Caco-2 (cell line): ENCODE results near the gene SURF2. TPM values are rescaled to one million over a fixed set of nuclear protein-coding genes. Genes with fewer than 3 reads are reported as not detected.
"Not testable (repeated sequence)": the region's sequence is repeated elsewhere in the genome, so short reads cannot be mapped to it uniquely, and the experiment has no call there.

Experiments used
- BruUV-seq: library from RNA; stranded (reverse); fragments of 400-500 nt; replicated peaks from 2 replicates; lab custom pipeline; 2021; lab: Mats Ljungman, UMichigan
- CTCF ChIA-PET: fragments of 300-600 bp; sonication (Branson Sonifier 250); formaldehyde crosslinking; loops from one replicate; lab custom pipeline; 2022; ENCODE audit warnings: antibody characterized with exemption; lab: Charles Lee
- POLR2A ChIA-PET: fragments of 300-600 bp; sonication (Branson Sonifier 250); formaldehyde crosslinking; loops from one replicate; lab custom pipeline; 2022; ENCODE audit warnings: antibody characterized with exemption; lab: Charles Lee
- DNase-seq, 2 experiments: peaks; one replicate each; pipeline versions ENCODE4 v3.0.0 to v3.0.0-alpha.2; 2020 to 2022
- H3K27me3 ChIP-seq: replicated peaks from 2 replicates; pipeline ENCODE4 v1.6.0; 2011; ENCODE audit warnings: low read length; ENCODE audit not compliant: control insufficient read depth, insufficient read depth
- H3K36me3 ChIP-seq: 2 replicates; pipeline ENCODE4 v1.5.1; 2011; ENCODE audit warnings: low read length; ENCODE audit not compliant: control insufficient read depth, insufficient read depth
- H3K4me1 ChIP-seq: fragments of 250-450 bp; sonication (Bioruptor Pico); 2 replicates; pipeline ENCODE4 v1.5.1; 2020; ENCODE audit warnings: mild to moderate bottlenecking
- H3K4me3 ChIP-seq: 2 replicates; pipeline ENCODE4 v1.5.1; 2011; ENCODE audit warnings: low read depth, mild to moderate bottlenecking, control low read depth, low read length
- H3K9me3 ChIP-seq: fragments of 250-450 bp; sonication (Bioruptor Pico); 2 replicates; pipeline ENCODE4 v1.5.1; 2020; ENCODE audit warnings: mild to moderate bottlenecking, moderate library complexity
- H3K27ac Mint-ChIP-seq: one replicate; pipeline ENCODE4 v1.8.0; 2022; ENCODE audit warnings: mixed read lengths; ENCODE audit not compliant: unreplicated experiment
- H3K27me3 Mint-ChIP-seq: one replicate; pipeline ENCODE4 v1.8.0; 2022; ENCODE audit warnings: mixed read lengths; ENCODE audit not compliant: insufficient read depth, unreplicated experiment
- H3K36me3 Mint-ChIP-seq: one replicate; pipeline ENCODE4 v1.8.0; 2022; ENCODE audit warnings: mild to moderate bottlenecking, mixed read lengths; ENCODE audit not compliant: insufficient read depth, unreplicated experiment
- H3K4me1 Mint-ChIP-seq: one replicate; pipeline ENCODE4 v1.8.0; 2022; ENCODE audit warnings: low read depth, mixed read lengths; ENCODE audit not compliant: unreplicated experiment
- H3K4me3 Mint-ChIP-seq: one replicate; pipeline ENCODE4 v1.8.0; 2022; ENCODE audit warnings: mild to moderate bottlenecking, moderate library complexity, mixed read lengths; ENCODE audit not compliant: unreplicated experiment
- H3K9me3 Mint-ChIP-seq: one replicate; pipeline ENCODE4 v1.8.0; 2022; ENCODE audit warnings: mixed read lengths; ENCODE audit not compliant: unreplicated experiment
- intact Hi-C: fragments of 100-400 bp; cut with micrococcal nuclease; formaldehyde crosslinking; loops from one replicate; pipeline ENCODE4 v1.10.0; 2022; ENCODE audit not compliant: unreplicated experiment
- total RNA-seq: library from RNA; stranded (reverse); gene quantifications from 2 replicates; pipeline ENCODE4 v1.2.3, GENCODE V29; 2022
- TF ChIP-seq, protein P1 (sequence below), 2 experiments: fragments of 200-600 bp in 1 of 2; IDR thresholded peaks; 1 replicate in 1 of 2; 2 replicates in 1 of 2; pipeline versions ENCODE4 v1.5.1 to v1.8.0; 2011 to 2022; ENCODE audit warnings: antibody characterized with exemption in 1 of 2, control low read depth in 1 of 2, inconsistent platforms in 1 of 2, low read depth in 1 of 2, low read length in 1 of 2, mild to moderate bottlenecking in 1 of 2, moderate library complexity in 1 of 2; ENCODE audit not compliant: insufficient read depth in 1 of 2, severe bottlenecking in 1 of 2, unreplicated experiment in 1 of 2

Gene SURF2
- total RNA-seq, 1 experiment from 2014 or later, result 34.4 TPM

DNA sequence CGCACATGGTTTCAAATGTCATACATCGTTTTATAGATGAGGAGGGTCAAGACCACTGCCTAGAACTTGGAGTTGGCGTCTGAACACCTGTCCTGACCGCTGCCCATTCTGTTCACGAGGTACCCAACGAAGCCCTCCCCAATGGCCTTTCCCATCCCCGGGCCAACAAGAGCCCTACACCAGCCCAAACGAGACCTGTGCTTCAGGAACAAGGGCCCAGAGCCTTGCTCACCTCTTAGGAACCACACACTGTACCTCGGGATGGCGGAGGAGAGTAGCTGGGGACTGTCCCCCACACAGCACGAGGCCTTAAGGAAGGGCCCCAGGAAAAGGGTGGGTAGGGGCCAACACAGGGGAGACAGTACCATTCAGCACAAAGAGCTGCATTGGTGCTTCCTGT lies 23.3 kb upstream of the SURF2 start:
- H3K27me3 Mint-ChIP-seq, result no peaks in the 10 kb centered on the region

DNA sequence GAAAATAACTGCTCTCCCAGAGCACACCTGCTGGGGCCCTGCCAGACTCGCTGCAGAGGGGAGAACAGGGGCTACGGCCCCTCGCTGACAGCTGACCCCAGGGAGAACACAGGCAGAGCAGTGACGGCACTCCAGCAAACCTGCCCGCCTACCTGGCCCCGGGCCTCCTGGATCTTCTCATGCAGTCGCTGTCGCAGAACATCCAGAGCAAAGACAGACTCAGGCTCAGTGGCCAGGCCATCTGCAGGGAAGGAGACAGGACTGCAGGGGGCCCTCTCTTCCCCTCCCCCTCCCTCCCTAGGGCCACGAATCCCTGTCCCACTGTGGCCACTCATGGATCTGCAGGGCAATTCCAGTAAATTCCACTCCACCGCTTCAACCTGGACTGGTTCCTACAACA lies 22.8 kb upstream of the SURF2 start:
- ChIA-PET CTCF (interaction anchor here (4.4 kb wide), 1 partner anchor 146 kb away, joined by 20 read pairs; no protein-coding TSS in a partner anchor), POLR2A (interaction anchor here (0.5 kb wide), 1 partner anchor 285 kb away, joined by 3 read pairs; no protein-coding TSS in a partner anchor)
- Mint-ChIP-seq H3K4me1 (no peaks in the 10 kb centered on the region), H3K9me3 (no peaks in the 10 kb centered on the region), H3K36me3 (peaks cover 79% of the 10 kb centered on the region), H3K27me3 (no peaks in the 10 kb centered on the region), H3K4me3 (no peak overlapping the region), H3K27ac (no peak overlapping the region)
- intact Hi-C loops, result no loop called here
- Histone ChIP-seq H3K4me1 (peaks cover 6% of the 10 kb centered on the region; the same call in 1 of the 2 replicates), H3K9me3 (no peaks in the 10 kb centered on the region), H3K36me3 (peaks cover 13% of the 10 kb centered on the region), H3K27me3 (no peaks in the 10 kb centered on the region), H3K4me3 (no peak overlapping the region)
- peak in 1 of 2 experiments; percentile 26 for DNase-seq
- no TSS peak for BruUV-seq
- TF ChIP-seq, protein P1, sequence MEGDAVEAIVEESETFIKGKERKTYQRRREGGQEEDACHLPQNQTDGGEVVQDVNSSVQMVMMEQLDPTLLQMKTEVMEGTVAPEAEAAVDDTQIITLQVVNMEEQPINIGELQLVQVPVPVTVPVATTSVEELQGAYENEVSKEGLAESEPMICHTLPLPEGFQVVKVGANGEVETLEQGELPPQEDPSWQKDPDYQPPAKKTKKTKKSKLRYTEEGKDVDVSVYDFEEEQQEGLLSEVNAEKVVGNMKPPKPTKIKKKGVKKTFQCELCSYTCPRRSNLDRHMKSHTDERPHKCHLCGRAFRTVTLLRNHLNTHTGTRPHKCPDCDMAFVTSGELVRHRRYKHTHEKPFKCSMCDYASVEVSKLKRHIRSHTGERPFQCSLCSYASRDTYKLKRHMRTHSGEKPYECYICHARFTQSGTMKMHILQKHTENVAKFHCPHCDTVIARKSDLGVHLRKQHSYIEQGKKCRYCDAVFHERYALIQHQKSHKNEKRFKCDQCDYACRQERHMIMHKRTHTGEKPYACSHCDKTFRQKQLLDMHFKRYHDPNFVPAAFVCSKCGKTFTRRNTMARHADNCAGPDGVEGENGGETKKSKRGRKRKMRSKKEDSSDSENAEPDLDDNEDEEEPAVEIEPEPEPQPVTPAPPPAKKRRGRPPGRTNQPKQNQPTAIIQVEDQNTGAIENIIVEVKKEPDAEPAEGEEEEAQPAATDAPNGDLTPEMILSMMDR (IDR thresholded peaks at IDR 0.05; ENCODE audit: insufficient read depth in 1 of 2, low read depth in 1 of 2, low read length in 1 of 2, severe bottlenecking in 1 of 2, unreplicated experiment in 1 of 2), result no peak

More for the DNA sequence above, 23.3 kb upstream of the SURF2 start:
- no peaks in the 10 kb centered on the region for H3K9me3 Mint-ChIP-seq
- TF ChIP-seq, protein P1 (IDR thresholded peaks at IDR 0.05; ENCODE audit: insufficient read depth in 1 of 2, low read depth in 1 of 2, low read length in 1 of 2, severe bottlenecking in 1 of 2, unreplicated experiment in 1 of 2), result no peak
- Histone ChIP-seq H3K4me3 (no peak overlapping the region), H3K9me3 (no peaks in the 10 kb centered on the region), H3K27me3 (no peaks in the 10 kb centered on the region), H3K36me3 (peaks cover 13% of the 10 kb centered on the region), H3K4me1 (peaks cover 6% of the 10 kb centered on the region; the same call in 1 of the 2 replicates)
- H3K36me3 Mint-ChIP-seq, result peaks cover 83% of the 10 kb centered on the region
- DNase-seq, result no peak
- H3K27ac Mint-ChIP-seq, result no peak overlapping the region
- ChIA-PET POLR2A (interaction anchor here (0.5 kb wide), 1 partner anchor 285 kb away, joined by 3 read pairs; no protein-coding TSS in a partner anchor), CTCF (interaction anchor here (4.4 kb wide), 1 partner anchor 146 kb away, joined by 20 read pairs; no protein-coding TSS in a partner anchor)
- intact Hi-C loops, result no loop called here
- BruUV-seq, result no TSS peak
- no peak overlapping the region for H3K4me3 Mint-ChIP-seq
- no peaks in the 10 kb centered on the region for H3K4me1 Mint-ChIP-seq

DNA sequence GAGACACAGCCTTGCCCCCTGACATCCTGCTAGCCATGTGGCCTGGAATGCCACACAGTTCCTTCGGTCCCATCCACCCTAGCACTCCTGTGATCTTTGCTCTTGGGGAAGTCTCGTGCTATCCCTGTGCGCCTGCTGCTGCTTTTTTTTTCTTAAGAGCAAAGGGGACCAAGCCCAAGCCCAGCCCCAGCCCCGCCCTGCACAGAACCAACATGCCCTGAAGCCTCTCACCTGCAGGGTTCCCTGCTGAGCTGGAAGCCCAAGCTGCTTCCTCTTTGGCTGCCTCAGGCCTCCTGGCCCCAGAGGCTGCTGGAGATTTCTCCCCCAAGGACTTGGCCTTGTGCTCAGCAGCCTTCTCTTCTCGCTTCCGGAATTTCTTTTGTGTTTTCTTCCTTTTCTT lies 22.2 kb upstream of the SURF2 start:
- Histone ChIP-seq H3K36me3 (peaks cover 13% of the 10 kb centered on the region), H3K4me1 (peaks cover 6% of the 10 kb centered on the region; the same call in 1 of the 2 replicates), H3K9me3 (no peaks in the 10 kb centered on the region), H3K4me3 (no peak overlapping the region), H3K27me3 (no peaks in the 10 kb centered on the region)
- TF ChIP-seq, protein P1 (IDR thresholded peaks at IDR 0.05; ENCODE audit: insufficient read depth in 1 of 2, low read depth in 1 of 2, low read length in 1 of 2, severe bottlenecking in 1 of 2, unreplicated experiment in 1 of 2), result no peak
- ChIA-PET POLR2A (no interaction called here), CTCF (interaction anchor here (4.4 kb wide), 1 partner anchor 147 kb away, joined by 20 read pairs; no protein-coding TSS in a partner anchor)
- peak in 1 of 2 experiments; percentile 53 for DNase-seq
- no TSS peak for BruUV-seq
- Mint-ChIP-seq H3K36me3 (peaks cover 79% of the 10 kb centered on the region), H3K27ac (no peak overlapping the region), H3K4me3 (peak overlapping the region; percentile 93), H3K9me3 (no peaks in the 10 kb centered on the region), H3K4me1 (no peaks in the 10 kb centered on the region), H3K27me3 (no peaks in the 10 kb centered on the region)
- intact Hi-C loops, result no loop called here

DNA sequence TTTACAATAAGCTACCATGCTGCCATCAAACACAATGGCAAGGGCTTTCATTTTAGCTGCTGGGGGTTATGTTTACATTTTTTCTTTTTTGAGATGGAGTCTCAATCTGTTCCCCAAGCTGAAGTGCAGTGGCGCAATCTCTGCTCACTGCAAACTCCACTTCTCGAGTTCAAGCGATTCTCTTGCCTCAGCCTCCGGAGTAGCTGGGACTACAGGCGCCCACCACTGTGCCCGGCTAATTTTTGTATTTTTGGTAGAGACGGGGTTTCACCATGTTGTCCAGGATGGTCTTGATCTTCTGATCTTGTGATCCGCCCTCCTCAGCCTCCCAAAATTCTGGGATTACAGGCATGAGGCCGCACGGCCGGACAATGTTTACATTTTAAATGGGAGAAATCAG lies 21.5 kb upstream of the SURF2 start:
- Histone ChIP-seq H3K36me3 (peaks cover 13% of the 10 kb centered on the region), H3K4me3 (peak overlapping the region; percentile 57)
- H3K9me3 ChIP-seq, BruUV-seq, H3K4me1 Mint-ChIP-seq, H3K9me3 Mint-ChIP-seq, H3K27me3 Mint-ChIP-seq, H3K4me1 ChIP-seq, intact Hi-C loops, H3K27me3 ChIP-seq: not testable (repeated sequence)
- H3K27ac Mint-ChIP-seq, result peak overlapping the region; percentile 95
- DNase-seq, result peak in 1 of 2 experiments; percentile 11
- H3K36me3 Mint-ChIP-seq, result peaks cover 85% of the 10 kb centered on the region
- peak overlapping the region; percentile 93 for H3K4me3 Mint-ChIP-seq
- ChIA-PET POLR2A (interaction anchor here (1.2 kb wide), 1 partner anchor 13 kb away, joined by 4 read pairs; the partner anchor contains the start of genes MED22 and RPL7A), CTCF (interaction anchor here (0.6 to 4.4 kb wide), 2 partner anchors 148 to 418 kb away, joined by 9 to 20 read pairs; no protein-coding TSS in a partner anchor)
